SK-N-DZ (cell line): Measurements from ENCODE around the gene ARL15.
"Not testable (repeated sequence)": the region's sequence is repeated elsewhere in the genome, so short reads cannot be mapped to it uniquely, and the experiment has no call there.

Source experiments
- DNase-seq: peaks from one replicate; pipeline ENCODE4 v3.0.0-alpha.2; 2015; ENCODE audit warnings: low spot score
- small RNA-seq, 2 experiments: library from RNA; depleted of rRNA; stranded (forward); fragments of <200 nt; gene quantifications; one replicate each; pipeline ENCODE3, GENCODE V24; 2014

The ARL15 gene

DNA sequence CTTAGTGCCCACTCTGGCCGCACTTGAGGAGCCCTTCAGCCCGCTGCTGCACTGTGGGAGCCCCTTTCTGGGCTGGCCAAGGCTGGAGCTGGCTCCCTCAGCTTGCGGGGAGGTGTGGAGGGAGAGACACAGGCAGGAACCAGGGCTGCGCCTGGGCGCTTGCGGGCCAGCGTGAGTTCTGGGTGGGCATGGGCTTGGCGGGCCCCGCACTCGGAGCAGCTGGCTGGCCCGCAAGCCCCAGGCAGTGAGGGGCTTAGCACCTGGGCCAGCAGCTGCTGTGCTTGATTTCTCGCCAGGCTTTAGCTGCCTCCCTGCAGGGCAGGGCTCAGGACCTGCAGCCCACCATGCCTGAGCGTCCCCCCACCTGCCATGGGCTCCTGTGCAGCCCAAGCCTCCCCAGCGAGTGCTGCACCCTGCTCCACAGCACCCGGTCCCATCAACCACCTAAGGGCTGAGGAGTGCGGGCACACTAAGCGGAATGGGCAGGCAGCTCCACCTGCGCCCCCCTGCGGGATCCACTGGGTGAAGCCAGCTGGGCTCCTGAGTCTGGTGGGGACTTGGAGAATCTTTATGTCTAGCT is 473.4 kb downstream of the ARL15 start:
- not testable (repeated sequence) for DNase-seq

GRCh38 chr5:53834500-53834899 is 475.9 kb downstream of the ARL15 start:
- DNase-seq = no peak

Small RNA genes within 50 kb of the gene (small RNA-seq; reads per million reads assigned to genes)
- gene AC008873.1 (0 reads per million in 2 experiments), gene MIR4459 (0 reads per million in 2 experiments), gene MIR581 (0 reads per million in 2 experiments), gene RNU6-272P (0 reads per million in 2 experiments)
